ENCODE results near the gene ZNF516.
"Not testable (repeated sequence)": the region's sequence is repeated elsewhere in the genome, so short reads cannot be mapped to it uniquely, and the experiment has no call there.

ZNF516 gene

GRCh38 chr18:76490670-76491472, 4.2 kb downstream of the ZNF516 start:
- in situ Hi-C loops (cut with MboI; ENCODE audit: low sequenced_read_pairs), result no loop called here

GRCh38 chr18:76490033-76490432, 5.0 kb downstream of the ZNF516 start:
- in situ Hi-C loops (cut with MboI; ENCODE audit: low sequenced_read_pairs), result no loop called here

- in situ Hi-C loops (cut with MboI; ENCODE audit: low sequenced_read_pairs), result no loop called here
These were observed 6.0 kb downstream of the ZNF516 start for GRCh38 chr18:76489081-76489480.

GRCh38 chr18:76488190-76488589, 6.9 kb downstream of the ZNF516 start:
- in situ Hi-C loops (cut with MboI; ENCODE audit: low sequenced_read_pairs), result no loop called here

GRCh38 chr18:76487782-76488181, 7.3 kb downstream of the ZNF516 start:
- in situ Hi-C loops (cut with MboI; ENCODE audit: low sequenced_read_pairs), result no loop called here

- in situ Hi-C loops (cut with MboI; ENCODE audit: low sequenced_read_pairs), result no loop called here
These were observed 8.0 kb downstream of the ZNF516 start for GRCh38 chr18:76487070-76487469.

- in situ Hi-C loops (cut with MboI; ENCODE audit: low sequenced_read_pairs), result no loop called here
These were observed 8.5 kb downstream of the ZNF516 start for GRCh38 chr18:76486574-76486973.

GRCh38 chr18:76486038-76486437, 9.0 kb downstream of the ZNF516 start:
- in situ Hi-C loops (cut with MboI; ENCODE audit: low sequenced_read_pairs), result no loop called here

GRCh38 chr18:76484749-76485387, 10.2 kb downstream of the ZNF516 start:
- in situ Hi-C loops (cut with MboI; ENCODE audit: low sequenced_read_pairs), result no loop called here

- in situ Hi-C loops (cut with MboI; ENCODE audit: low sequenced_read_pairs), result no loop called here
These were observed 11.3 kb downstream of the ZNF516 start for GRCh38 chr18:76483780-76484179.

- in situ Hi-C loops (cut with MboI; ENCODE audit: low sequenced_read_pairs), result no loop called here
These were observed 11.9 kb downstream of the ZNF516 start for GRCh38 chr18:76482971-76483691.

GRCh38 chr18:76482267-76482666, 12.8 kb downstream of the ZNF516 start:
- in situ Hi-C loops (cut with MboI; ENCODE audit: low sequenced_read_pairs), result no loop called here

GRCh38 chr18:76480913-76481312, 14.1 kb downstream of the ZNF516 start:
- in situ Hi-C loops (cut with MboI; ENCODE audit: low sequenced_read_pairs), result no loop called here

GRCh38 chr18:76479351-76480238, 15.4 kb downstream of the ZNF516 start:
- in situ Hi-C loops (cut with MboI; ENCODE audit: low sequenced_read_pairs), result no loop called here

- in situ Hi-C loops (cut with MboI; ENCODE audit: low sequenced_read_pairs), result no loop called here
These were observed 18.1 kb downstream of the ZNF516 start for GRCh38 chr18:76476665-76477561.

- in situ Hi-C loops (cut with MboI; ENCODE audit: low sequenced_read_pairs), result no loop called here
These were observed 19.4 kb downstream of the ZNF516 start for GRCh38 chr18:76475450-76476194.

- in situ Hi-C loops (cut with MboI; ENCODE audit: low sequenced_read_pairs), result no loop called here
These were observed 20.2 kb downstream of the ZNF516 start for GRCh38 chr18:76474824-76475223.

- in situ Hi-C loops (cut with MboI; ENCODE audit: low sequenced_read_pairs), result not testable (repeated sequence)
These were observed 21.5 kb downstream of the ZNF516 start for GRCh38 chr18:76473521-76473920.

GRCh38 chr18:76472829-76473228, 22.2 kb downstream of the ZNF516 start:
- in situ Hi-C loops (cut with MboI; ENCODE audit: low sequenced_read_pairs), result no loop called here
